K562 (cell line): ENCODE results near the gene OSTF1. TPM values are rescaled to one million over a fixed set of nuclear protein-coding genes. Genes with fewer than 3 reads are reported as not detected.

Experiments
- ATF7 ChIP-seq: fragments of 450-650 bp; IDR thresholded peaks from 2 replicates; pipeline ENCODE4 v1.7.1; 2014; ENCODE audit warnings: mild to moderate bottlenecking, moderate library complexity
- BHLHE40 ChIP-seq: IDR thresholded peaks from 2 replicates; pipeline ENCODE4 v1.6.1; 2011; ENCODE audit warnings: low read length, improper control_type of control experiment
- CBFB ChIP-seq: sonication (generic); formaldehyde crosslinking; IDR thresholded peaks from 2 replicates; pipeline ENCODE4 v1.4.0; 2020; ENCODE audit warnings: mild to moderate bottlenecking, missing genetic modification reagents
- CHCHD3 ChIP-seq: fragments of 250-450 bp; sonication (Bioruptor Pico); IDR thresholded peaks from 2 replicates; pipeline ENCODE4 v2.1.2; 2022; ENCODE audit warnings: mild to moderate bottlenecking
- COPS2 ChIP-seq: fragments of 450-650 bp; conservative IDR thresholded peaks from 2 replicates; pipeline ENCODE4 v1.6.1; 2016; ENCODE audit warnings: mild to moderate bottlenecking, moderate library complexity
- CREB1 ChIP-seq, 2 experiments: sonication (generic) in 1 of 2; formaldehyde crosslinking in 1 of 2; IDR thresholded peaks; 2 replicates each; pipeline versions ENCODE4 v1.6.1 to v1.8.0; 2012 to 2022; ENCODE audit warnings: inconsistent platforms in 1 of 2, mild to moderate bottlenecking in 1 of 2, missing genetic modification reagents in 1 of 2, moderate library complexity in 1 of 2
- DPF2 ChIP-seq: fragments of 450-650 bp; IDR thresholded peaks from 2 replicates; pipeline ENCODE4 v1.6.1; 2016
- HMGN3 ChIP-seq: IDR thresholded peaks from 2 replicates; pipeline ENCODE4 v1.6.1; 2011; ENCODE audit warnings: borderline replicate concordance, low read depth, mild to moderate bottlenecking, mixed read lengths, low read length; ENCODE audit not compliant: insufficient read length; ENCODE audit errors: extremely low read depth
- HSF4 ChIP-seq: fragments of 250-450 bp; sonication (Bioruptor Pico); IDR thresholded peaks from 2 replicates; pipeline ENCODE4 v2.1.2; 2022; ENCODE audit warnings: mild to moderate bottlenecking, moderate library complexity, borderline replicate concordance
- KAT2B ChIP-seq: IDR thresholded peaks from one replicate; pipeline ENCODE4 v1.6.1; 2012; ENCODE audit warnings: low read depth, mild to moderate bottlenecking, control low read depth, inconsistent platforms, low read length, moderate library complexity
- NRF1 ChIP-seq, 2 experiments: fragments of 450-650 bp; IDR thresholded peaks in 1 of 2; conservative IDR thresholded peaks in 1 of 2; 2 replicates each; pipeline ENCODE4 v1.6.1; 2014; ENCODE audit warnings: mild to moderate bottlenecking in 2 of 2
- POLR2AphosphoS5 ChIP-seq: IDR thresholded peaks from 2 replicates; pipeline ENCODE4 v1.6.1; 2011; ENCODE audit warnings: mild to moderate bottlenecking, low read depth, low read length, moderate library complexity; ENCODE audit not compliant: control insufficient read depth, insufficient read depth
- POU5F1 ChIP-seq: fragments of 150-350 bp; IDR thresholded peaks from 2 replicates; pipeline ENCODE4 v1.6.1; 2014; ENCODE audit warnings: borderline replicate concordance, low read length, low read depth, mild to moderate bottlenecking; ENCODE audit not compliant: partially characterized antibody
- SAFB2 ChIP-seq: fragments of 200-400 bp; formaldehyde crosslinking; IDR thresholded peaks from 2 replicates; pipeline ENCODE4 v1.6.1; 2018; ENCODE audit warnings: borderline replicate concordance, low read length, low read depth, moderate library complexity; ENCODE audit not compliant: severe bottlenecking
- SLC30A9 ChIP-seq: fragments of 250-450 bp; sonication (Bioruptor Pico); IDR thresholded peaks from 2 replicates; pipeline ENCODE4 v1.8.0; 2022; ENCODE audit warnings: mild to moderate bottlenecking, moderate library complexity
- SMARCC2 ChIP-seq: fragments of 450-650 bp; IDR thresholded peaks from 2 replicates; pipeline ENCODE4 v1.6.1; 2017; ENCODE audit warnings: antibody characterized with exemption, moderate library complexity, mild to moderate bottlenecking, low read depth
- ZNF316 ChIP-seq: fragments of 450-650 bp; IDR thresholded peaks from 2 replicates; pipeline ENCODE4 v1.6.1; 2016
- polyA plus RNA-seq, 8 experiments: library from polyadenylated mRNA; depleted of rRNA in 4 of 8; stranded (reverse) in 5 of 8; unstranded in 3 of 8; fragments of >200 nt; fragmentation: Nextera tagmentation in 2 of 8; fragmentation: Illumina TruSeq in 1 of 8; extraction: Ambion mirVana in 2 of 8; extraction: Trizol in 1 of 8; gene quantifications; 2 replicates each; pipeline versions ENCODE4 v1.2.1 to v1.2.3, GENCODE V29; 2011 to 2014; ENCODE audit warnings: inconsistent platforms in 1 of 8, missing spikeins in 1 of 8
- total RNA-seq, 7 experiments: library from RNA; depleted of rRNA in 6 of 7; stranded (reverse); fragments of >200 nt in 6 of 7; fragmentation: Illumina TruSeq in 2 of 7; extraction: Trizol in 2 of 7; gene quantifications; 2 replicates each; pipeline versions ENCODE4 v1.2.1 to v1.2.3, GENCODE V29; 2011 to 2021; ENCODE audit warnings: low replicate concordance in 1 of 7
- TF ChIP-seq, protein P1 (sequence below): fragments of 450-650 bp; formaldehyde crosslinking; IDR thresholded peaks from 2 replicates; pipeline ENCODE4 v1.4.0; 2022; ENCODE audit warnings: missing genetic modification characterization
- TF ChIP-seq, protein P2 (sequence below): fragments of 450-650 bp; IDR thresholded peaks from 2 replicates; pipeline ENCODE4 v1.6.1; 2017; ENCODE audit warnings: antibody characterized with exemption, mild to moderate bottlenecking
- TF ChIP-seq, protein P3 (sequence below): IDR thresholded peaks from 2 replicates; pipeline ENCODE4 v1.6.1; 2012; ENCODE audit warnings: low read depth, low read length, improper control_type of control experiment, borderline replicate concordance
- TF ChIP-seq, protein P4 (sequence below): fragments of 450-650 bp; formaldehyde crosslinking; IDR thresholded peaks from 2 replicates; pipeline ENCODE4 v1.4.0; 2022; ENCODE audit warnings: missing genetic modification characterization

The OSTF1 gene
- total and polyA plus RNA-seq, 9 of the 15 experiments (the other 6 are each of a cell fraction or from before 2014, with no cell fraction given) = 15.0 to 37.3 (median 23.0) TPM

DNA sequence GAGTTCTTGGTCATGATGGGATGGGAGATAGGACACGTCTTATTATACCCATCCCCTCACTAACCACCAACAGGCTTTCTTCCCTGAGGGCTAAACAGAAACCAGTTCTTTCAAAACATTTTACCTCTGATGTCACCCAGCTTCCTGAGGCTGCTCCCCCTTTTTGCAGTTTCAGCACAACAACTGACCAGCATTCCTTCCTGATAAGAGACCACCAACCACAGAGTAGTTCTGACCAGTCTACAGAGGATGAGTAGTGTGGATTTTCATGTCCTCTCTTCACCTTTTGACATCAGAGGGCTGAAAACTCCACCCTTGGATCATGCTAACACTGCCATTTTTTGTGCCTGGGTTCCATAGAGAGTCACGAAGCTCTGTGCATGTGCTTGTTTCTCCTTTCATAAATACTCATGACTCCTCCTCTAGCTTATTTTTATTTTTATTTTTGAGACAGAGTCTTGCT lies 82.6 kb downstream of the OSTF1 start (continued):
- TF ChIP-seq DPF2 (no peak), HSF4 (CRISPR knock-in tag) (no peak), CHCHD3 (no peak), BHLHE40 (no peak), NRF1 (conservative IDR thresholded peaks at IDR 0.05 in 1 of 2, IDR thresholded peaks at IDR 0.05 in 1 of 2) (no peak), POLR2AphosphoS5 (no peak), ATF7 (peak; percentile 32; the same call in 1 of the 2 replicates), SMARCC2 (no peak), CREB1 (IDR thresholded peaks at IDR 0.05) (no peak), CREB1 (CRISPR knock-in tag; IDR thresholded peaks at IDR 0.05) (no peak), SAFB2 (no peak), COPS2 (no peak), HMGN3 (no peak), CBFB (no peak), KAT2B (no peak), SLC30A9 (no peak), ZNF316 (peak; percentile 60), POU5F1 (no peak)
- TF ChIP-seq, protein P1, sequence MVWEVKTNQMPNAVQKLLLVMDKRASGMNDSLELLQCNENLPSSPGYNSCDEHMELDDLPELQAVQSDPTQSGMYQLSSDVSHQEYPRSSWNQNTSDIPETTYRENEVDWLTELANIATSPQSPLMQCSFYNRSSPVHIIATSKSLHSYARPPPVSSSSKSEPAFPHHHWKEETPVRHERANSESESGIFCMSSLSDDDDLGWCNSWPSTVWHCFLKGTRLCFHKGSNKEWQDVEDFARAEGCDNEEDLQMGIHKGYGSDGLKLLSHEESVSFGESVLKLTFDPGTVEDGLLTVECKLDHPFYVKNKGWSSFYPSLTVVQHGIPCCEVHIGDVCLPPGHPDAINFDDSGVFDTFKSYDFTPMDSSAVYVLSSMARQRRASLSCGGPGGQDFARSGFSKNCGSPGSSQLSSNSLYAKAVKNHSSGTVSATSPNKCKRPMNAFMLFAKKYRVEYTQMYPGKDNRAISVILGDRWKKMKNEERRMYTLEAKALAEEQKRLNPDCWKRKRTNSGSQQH (CRISPR knock-in tag) = no peak
- TF ChIP-seq, protein P2, sequence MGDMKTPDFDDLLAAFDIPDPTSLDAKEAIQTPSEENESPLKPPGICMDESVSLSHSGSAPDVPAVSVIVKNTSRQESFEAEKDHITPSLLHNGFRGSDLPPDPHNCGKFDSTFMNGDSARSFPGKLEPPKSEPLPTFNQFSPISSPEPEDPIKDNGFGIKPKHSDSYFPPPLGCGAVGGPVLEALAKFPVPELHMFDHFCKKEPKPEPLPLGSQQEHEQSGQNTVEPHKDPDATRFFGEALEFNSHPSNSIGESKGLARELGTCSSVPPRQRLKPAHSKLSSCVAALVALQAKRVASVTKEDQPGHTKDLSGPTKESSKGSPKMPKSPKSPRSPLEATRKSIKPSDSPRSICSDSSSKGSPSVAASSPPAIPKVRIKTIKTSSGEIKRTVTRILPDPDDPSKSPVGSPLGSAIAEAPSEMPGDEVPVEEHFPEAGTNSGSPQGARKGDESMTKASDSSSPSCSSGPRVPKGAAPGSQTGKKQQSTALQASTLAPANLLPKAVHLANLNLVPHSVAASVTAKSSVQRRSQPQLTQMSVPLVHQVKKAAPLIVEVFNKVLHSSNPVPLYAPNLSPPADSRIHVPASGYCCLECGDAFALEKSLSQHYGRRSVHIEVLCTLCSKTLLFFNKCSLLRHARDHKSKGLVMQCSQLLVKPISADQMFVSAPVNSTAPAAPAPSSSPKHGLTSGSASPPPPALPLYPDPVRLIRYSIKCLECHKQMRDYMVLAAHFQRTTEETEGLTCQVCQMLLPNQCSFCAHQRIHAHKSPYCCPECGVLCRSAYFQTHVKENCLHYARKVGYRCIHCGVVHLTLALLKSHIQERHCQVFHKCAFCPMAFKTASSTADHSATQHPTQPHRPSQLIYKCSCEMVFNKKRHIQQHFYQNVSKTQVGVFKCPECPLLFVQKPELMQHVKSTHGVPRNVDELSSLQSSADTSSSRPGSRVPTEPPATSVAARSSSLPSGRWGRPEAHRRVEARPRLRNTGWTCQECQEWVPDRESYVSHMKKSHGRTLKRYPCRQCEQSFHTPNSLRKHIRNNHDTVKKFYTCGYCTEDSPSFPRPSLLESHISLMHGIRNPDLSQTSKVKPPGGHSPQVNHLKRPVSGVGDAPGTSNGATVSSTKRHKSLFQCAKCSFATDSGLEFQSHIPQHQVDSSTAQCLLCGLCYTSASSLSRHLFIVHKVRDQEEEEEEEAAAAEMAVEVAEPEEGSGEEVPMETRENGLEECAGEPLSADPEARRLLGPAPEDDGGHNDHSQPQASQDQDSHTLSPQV = peak; percentile 64; the same call in 1 of the 2 replicates
- TF ChIP-seq, protein P3, sequence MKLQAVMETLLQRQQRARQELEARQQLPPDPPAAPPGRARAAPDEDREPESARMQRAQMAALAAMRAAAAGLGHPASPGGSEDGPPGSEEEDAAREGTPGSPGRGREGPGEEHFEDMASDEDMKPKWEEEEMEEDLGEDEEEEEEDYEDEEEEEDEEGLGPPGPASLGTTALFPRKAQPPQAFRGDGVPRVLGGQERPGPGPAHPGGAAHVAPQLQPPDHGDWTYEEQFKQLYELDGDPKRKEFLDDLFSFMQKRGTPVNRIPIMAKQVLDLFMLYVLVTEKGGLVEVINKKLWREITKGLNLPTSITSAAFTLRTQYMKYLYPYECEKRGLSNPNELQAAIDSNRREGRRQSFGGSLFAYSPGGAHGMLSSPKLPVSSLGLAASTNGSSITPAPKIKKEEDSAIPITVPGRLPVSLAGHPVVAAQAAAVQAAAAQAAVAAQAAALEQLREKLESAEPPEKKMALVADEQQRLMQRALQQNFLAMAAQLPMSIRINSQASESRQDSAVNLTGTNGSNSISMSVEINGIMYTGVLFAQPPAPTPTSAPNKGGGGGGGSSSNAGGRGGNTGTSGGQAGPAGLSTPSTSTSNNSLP = no peak
- TF ChIP-seq, protein P4, sequence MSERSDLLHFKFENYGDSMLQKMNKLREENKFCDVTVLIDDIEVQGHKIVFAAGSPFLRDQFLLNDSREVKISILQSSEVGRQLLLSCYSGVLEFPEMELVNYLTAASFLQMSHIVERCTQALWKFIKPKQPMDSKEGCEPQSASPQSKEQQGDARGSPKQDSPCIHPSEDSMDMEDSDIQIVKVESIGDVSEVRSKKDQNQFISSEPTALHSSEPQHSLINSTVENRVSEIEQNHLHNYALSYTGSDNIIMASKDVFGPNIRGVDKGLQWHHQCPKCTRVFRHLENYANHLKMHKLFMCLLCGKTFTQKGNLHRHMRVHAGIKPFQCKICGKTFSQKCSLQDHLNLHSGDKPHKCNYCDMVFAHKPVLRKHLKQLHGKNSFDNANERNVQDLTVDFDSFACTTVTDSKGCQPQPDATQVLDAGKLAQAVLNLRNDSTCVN (CRISPR knock-in tag) = no peak
